ENCODE data around the gene SND1. TPM values are rescaled to one million over a fixed set of nuclear protein-coding genes. Genes with fewer than 3 reads are reported as not detected.

SND1 gene
- total RNA-seq, 2 experiments from 2014 or later: 169 to 174 TPM

DNA sequence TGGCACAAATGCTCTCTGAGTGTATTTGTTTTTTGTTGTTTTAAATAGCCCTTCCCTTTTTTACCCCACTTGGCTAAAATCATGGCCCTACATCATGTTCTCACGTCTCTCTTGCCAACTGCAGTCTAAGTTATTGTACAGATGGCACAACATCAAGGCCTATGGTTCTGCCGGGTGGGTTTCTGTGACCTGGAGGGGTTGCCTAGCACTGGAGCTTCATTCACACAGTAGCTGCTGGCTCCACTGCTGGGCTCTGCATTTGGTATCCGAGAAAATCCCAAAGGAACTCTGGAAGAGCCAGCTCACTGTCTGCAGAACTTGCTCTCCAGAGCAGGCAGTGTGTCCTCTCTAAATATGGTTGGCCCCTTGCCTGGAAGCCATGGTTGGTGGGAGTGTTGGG is 258.7 kb downstream of the SND1 start:
- Mint-ChIP-seq H3K4me3 (no peak overlapping the region), H3K36me3 (ENCODE audit: low read depth) (peaks cover 13% of the 10 kb centered on the region), H3K4me1 (ENCODE audit: low read depth) (peaks cover 27% of the 10 kb centered on the region), H3K9me3 (ENCODE audit: insufficient read depth) (no peaks in the 10 kb centered on the region), H3K27ac (no peak overlapping the region), H3K27me3 (ENCODE audit: low read depth) (no peaks in the 10 kb centered on the region)
- ATAC-seq (no peak), DNase-seq (no peak)
- CTCF ChIA-PET: interaction anchor here (1.8 kb wide), 1 partner anchor 202 kb away, joined by 5 read pairs; no protein-coding TSS in a partner anchor
- POLR2A ChIA-PET: no interaction called here

- no peak overlapping the region for H3K27ac Mint-ChIP-seq
- H3K4me3 Mint-ChIP-seq: no peak overlapping the region
- POLR2A ChIA-PET: no interaction called here
- no peak for ATAC-seq
- H3K36me3 Mint-ChIP-seq (ENCODE audit: low read depth): peaks cover 12% of the 10 kb centered on the region
- DNase-seq: no peak
- no peaks in the 10 kb centered on the region for H3K9me3 Mint-ChIP-seq (ENCODE audit: insufficient read depth)
- no peaks in the 10 kb centered on the region for H3K27me3 Mint-ChIP-seq (ENCODE audit: low read depth)
- CTCF ChIA-PET: interaction anchor here (1.8 kb wide), 1 partner anchor 204 kb away, joined by 5 read pairs; no protein-coding TSS in a partner anchor
- peaks cover 14% of the 10 kb centered on the region for H3K4me1 Mint-ChIP-seq (ENCODE audit: low read depth)
Measured at GRCh38 chr7:127911968-127912511, 260.0 kb downstream of the SND1 start.

DNA sequence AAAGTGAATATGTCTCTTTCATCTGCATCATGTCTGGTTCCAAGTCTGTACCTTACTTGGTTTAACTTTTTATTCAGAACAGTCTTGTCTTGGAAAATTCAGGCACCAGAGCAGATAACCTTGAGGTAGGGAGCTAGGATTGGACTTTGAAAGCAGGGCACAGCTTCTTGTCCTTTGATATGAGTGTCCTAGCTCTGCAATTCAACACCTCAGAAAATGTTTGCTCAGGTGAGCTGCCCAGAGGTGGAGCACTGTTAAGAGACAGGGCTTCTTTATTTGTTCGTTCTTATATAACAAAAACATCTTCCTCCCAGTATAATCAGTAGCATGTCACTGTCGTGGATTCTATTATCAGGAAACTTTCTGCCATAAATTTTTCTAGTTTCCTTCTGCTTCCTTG is 260.9 kb downstream of the SND1 start:
- Mint-ChIP-seq H3K9me3 (ENCODE audit: insufficient read depth) (no peaks in the 10 kb centered on the region), H3K36me3 (ENCODE audit: low read depth) (peaks cover 8% of the 10 kb centered on the region), H3K4me1 (ENCODE audit: low read depth) (peaks cover 5% of the 10 kb centered on the region), H3K27ac (no peak overlapping the region), H3K27me3 (ENCODE audit: low read depth) (no peaks in the 10 kb centered on the region), H3K4me3 (no peak overlapping the region)
- ATAC-seq (no peak), DNase-seq (no peak)
- ChIA-PET CTCF (no interaction called here), POLR2A (no interaction called here)

DNA sequence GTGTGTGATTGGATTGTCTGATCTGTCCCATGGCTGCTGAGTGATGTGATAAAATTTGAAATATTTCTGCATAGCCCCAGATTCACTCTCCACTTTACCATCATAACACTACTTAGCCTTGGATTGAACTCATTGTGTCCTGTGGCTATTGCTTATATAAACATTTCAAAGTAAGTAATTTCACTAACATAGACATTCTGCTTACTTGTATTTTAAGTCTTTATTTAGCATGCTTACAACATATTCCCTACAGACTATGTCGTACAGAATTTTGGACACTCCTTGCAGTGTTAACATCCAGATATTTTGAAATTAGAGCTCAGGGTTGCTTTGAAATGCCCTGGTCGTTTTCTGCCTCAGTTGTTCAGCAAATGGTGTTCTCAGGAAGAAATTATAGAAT is 261.7 kb downstream of the SND1 start:
- H3K4me3 Mint-ChIP-seq: no peak overlapping the region
- peaks cover under 1% of the 10 kb centered on the region for H3K4me1 Mint-ChIP-seq (ENCODE audit: low read depth)
- POLR2A ChIA-PET: no interaction called here
- no peaks in the 10 kb centered on the region for H3K27me3 Mint-ChIP-seq (ENCODE audit: low read depth)
- peaks cover 8% of the 10 kb centered on the region for H3K36me3 Mint-ChIP-seq (ENCODE audit: low read depth)
- DNase-seq: no peak
- H3K9me3 Mint-ChIP-seq (ENCODE audit: insufficient read depth): no peaks in the 10 kb centered on the region
- ATAC-seq: no peak
- H3K27ac Mint-ChIP-seq: no peak overlapping the region
- CTCF ChIA-PET: no interaction called here

DNA sequence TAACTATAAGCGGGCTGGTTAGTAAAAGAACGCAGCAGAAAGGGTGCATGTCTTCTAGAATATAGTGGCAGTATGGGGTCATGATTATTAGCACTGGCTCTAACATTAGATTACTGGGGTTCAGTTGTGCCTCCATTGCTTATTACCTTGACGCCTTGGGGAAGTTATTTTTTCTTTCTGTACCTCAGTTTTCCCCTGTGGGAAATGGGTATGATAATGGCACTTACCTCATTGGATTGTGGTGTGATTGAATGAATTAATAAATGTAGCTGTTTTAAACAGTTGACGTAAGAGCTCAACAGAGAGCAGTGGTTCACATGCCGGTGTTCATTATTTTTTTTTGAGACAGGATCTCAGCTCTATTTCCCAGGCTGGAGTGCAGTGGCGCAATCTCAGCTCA is 262.7 kb downstream of the SND1 start:
- H3K27me3 Mint-ChIP-seq (ENCODE audit: low read depth): no peaks in the 10 kb centered on the region
- no peak for ATAC-seq
- no peak overlapping the region for H3K27ac Mint-ChIP-seq
- no peaks in the 10 kb centered on the region for H3K9me3 Mint-ChIP-seq (ENCODE audit: insufficient read depth)
- H3K36me3 Mint-ChIP-seq (ENCODE audit: low read depth): peaks cover 8% of the 10 kb centered on the region
- DNase-seq: no peak
- ChIA-PET CTCF (no interaction called here), POLR2A (no interaction called here)
- no peak overlapping the region for H3K4me3 Mint-ChIP-seq
- no peaks in the 10 kb centered on the region for H3K4me1 Mint-ChIP-seq (ENCODE audit: low read depth)

DNA sequence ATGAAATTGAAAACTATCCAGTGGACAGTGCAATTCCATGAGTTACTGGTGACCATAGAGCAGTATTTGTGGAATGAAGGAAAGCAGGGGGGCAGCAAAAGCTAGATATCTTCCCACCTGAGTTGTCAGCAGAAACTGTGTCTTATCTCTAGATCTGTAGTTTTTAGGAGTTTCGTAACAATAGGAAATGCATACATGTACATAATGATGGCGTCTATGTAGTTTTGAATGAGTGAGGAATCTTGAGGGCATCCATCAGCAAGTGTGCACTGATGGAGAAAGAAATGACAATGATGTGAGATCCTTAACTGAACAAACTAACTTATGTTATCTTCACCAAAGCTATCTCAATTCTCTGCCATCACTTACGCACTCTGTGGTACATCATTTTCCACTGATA is 264.7 kb downstream of the SND1 start:
- Mint-ChIP-seq H3K27ac (no peak overlapping the region), H3K27me3 (ENCODE audit: low read depth) (no peaks in the 10 kb centered on the region), H3K36me3 (ENCODE audit: low read depth) (no peaks in the 10 kb centered on the region), H3K4me3 (no peak overlapping the region), H3K9me3 (ENCODE audit: insufficient read depth) (no peaks in the 10 kb centered on the region), H3K4me1 (ENCODE audit: low read depth) (peaks cover 2% of the 10 kb centered on the region)
- no peak for ATAC-seq
- POLR2A ChIA-PET: no interaction called here
- DNase-seq: no peak
- CTCF ChIA-PET: interaction anchor here (1.3 kb wide), 2 partner anchors 11 to 219 kb away, joined by 3 read pairs; no protein-coding TSS in a partner anchor

GRCh38 chr7:127918130-127918529 is 266.1 kb downstream of the SND1 start:
- DNase-seq: no peak
- POLR2A ChIA-PET: no interaction called here
- no peak for ATAC-seq

DNA sequence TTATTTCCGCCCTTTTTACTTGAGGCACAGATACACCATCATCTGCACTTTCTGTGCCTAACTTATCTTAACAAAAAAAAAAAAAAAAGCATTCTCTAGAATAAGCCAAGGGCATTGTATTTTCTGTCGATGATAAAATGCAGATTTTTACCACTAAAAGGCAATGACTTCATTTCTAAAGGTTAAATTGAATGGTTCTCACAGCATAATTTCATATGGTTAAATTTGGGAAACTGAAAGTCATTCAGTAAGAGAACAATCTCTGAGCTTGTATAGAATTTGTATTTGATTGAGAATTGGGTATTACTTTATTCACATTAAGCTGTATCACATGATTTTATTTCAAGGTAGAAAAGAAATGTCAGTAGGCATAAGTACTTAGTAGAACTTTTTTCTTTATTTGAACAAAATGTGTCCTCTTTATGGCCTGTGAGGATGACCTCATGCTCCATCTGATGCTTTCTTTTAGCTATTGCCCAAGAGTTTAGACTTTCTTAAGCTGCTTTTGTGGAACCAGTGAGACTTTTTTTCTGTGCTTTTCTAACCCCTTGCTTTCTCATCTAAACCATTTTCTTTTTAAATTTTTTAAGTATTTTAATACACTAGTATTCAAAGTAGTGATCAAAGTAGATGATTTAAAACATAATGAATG is 268.9 kb downstream of the SND1 start:
- Mint-ChIP-seq H3K9me3 (ENCODE audit: insufficient read depth) (no peaks in the 10 kb centered on the region), H3K4me3 (no peak overlapping the region), H3K36me3 (ENCODE audit: low read depth) (no peaks in the 10 kb centered on the region), H3K27me3 (ENCODE audit: low read depth) (no peaks in the 10 kb centered on the region), H3K4me1 (ENCODE audit: low read depth) (peaks cover 7% of the 10 kb centered on the region), H3K27ac (no peak overlapping the region)
- CTCF ChIA-PET: interaction anchor here (0.6 to 0.9 kb wide), 3 partner anchors 25 to 287 kb away, joined by 3 read pairs; no protein-coding TSS in a partner anchor
- ATAC-seq (no peak), DNase-seq (no peak)
- POLR2A ChIA-PET: no interaction called here

More at GRCh38 chr7:127918130-127918529, 266.1 kb downstream of the SND1 start:
- peaks cover 2% of the 10 kb centered on the region for H3K4me1 Mint-ChIP-seq (ENCODE audit: low read depth)
- CTCF ChIA-PET: interaction anchor here (1.3 kb wide), 1 partner anchor 12 kb away, joined by 3 read pairs; no protein-coding TSS in a partner anchor
- no peak overlapping the region for H3K4me3 Mint-ChIP-seq
- H3K36me3 Mint-ChIP-seq (ENCODE audit: low read depth): no peaks in the 10 kb centered on the region
- H3K27ac Mint-ChIP-seq: no peak overlapping the region
- no peaks in the 10 kb centered on the region for H3K27me3 Mint-ChIP-seq (ENCODE audit: low read depth)
- no peaks in the 10 kb centered on the region for H3K9me3 Mint-ChIP-seq (ENCODE audit: insufficient read depth)

DNA sequence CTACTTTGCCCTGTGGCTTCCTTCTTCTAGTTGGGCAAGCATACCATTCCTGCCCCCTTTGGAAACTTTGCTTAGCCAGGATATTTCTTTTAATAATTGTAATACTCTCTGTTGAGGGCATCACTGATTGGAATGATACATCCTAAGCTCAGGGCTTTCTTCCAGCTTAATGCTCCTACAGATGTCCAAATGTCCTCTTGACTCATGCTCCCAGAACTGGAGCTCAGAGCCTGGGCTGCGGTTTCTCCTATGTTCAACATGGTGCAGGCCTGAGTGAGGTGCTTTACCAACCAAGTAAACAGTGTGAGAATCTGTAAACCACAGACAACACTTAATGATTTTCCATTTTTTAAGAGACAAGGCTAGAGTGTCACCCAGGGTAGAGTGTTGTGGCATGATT is 270.7 kb downstream of the SND1 start:
- ATAC-seq (no peak), DNase-seq (no peak)
- no peak overlapping the region for H3K4me3 Mint-ChIP-seq
- no peaks in the 10 kb centered on the region for H3K9me3 Mint-ChIP-seq (ENCODE audit: insufficient read depth)
- no peaks in the 10 kb centered on the region for H3K27me3 Mint-ChIP-seq (ENCODE audit: low read depth)
- ChIA-PET POLR2A (no interaction called here), CTCF (no interaction called here)
- H3K36me3 Mint-ChIP-seq (ENCODE audit: low read depth): no peaks in the 10 kb centered on the region
- no peak overlapping the region for H3K27ac Mint-ChIP-seq
- H3K4me1 Mint-ChIP-seq (ENCODE audit: low read depth): peaks cover 7% of the 10 kb centered on the region

GRCh38 chr7:127924874-127925273 is 272.9 kb downstream of the SND1 start:
- H3K4me3 Mint-ChIP-seq: no peak overlapping the region
- H3K27ac Mint-ChIP-seq: no peak overlapping the region
- ATAC-seq (no peak), DNase-seq (no peak)
- H3K4me1 Mint-ChIP-seq (ENCODE audit: low read depth): peaks cover 10% of the 10 kb centered on the region
- H3K27me3 Mint-ChIP-seq (ENCODE audit: low read depth): no peaks in the 10 kb centered on the region
- CTCF ChIA-PET: no interaction called here
- POLR2A ChIA-PET: interaction anchor here (0.6 kb wide), 1 partner anchor 129 kb away, joined by 3 read pairs; no protein-coding TSS in a partner anchor
- H3K9me3 Mint-ChIP-seq (ENCODE audit: insufficient read depth): no peaks in the 10 kb centered on the region
- peaks cover 9% of the 10 kb centered on the region for H3K36me3 Mint-ChIP-seq (ENCODE audit: low read depth)

DNA sequence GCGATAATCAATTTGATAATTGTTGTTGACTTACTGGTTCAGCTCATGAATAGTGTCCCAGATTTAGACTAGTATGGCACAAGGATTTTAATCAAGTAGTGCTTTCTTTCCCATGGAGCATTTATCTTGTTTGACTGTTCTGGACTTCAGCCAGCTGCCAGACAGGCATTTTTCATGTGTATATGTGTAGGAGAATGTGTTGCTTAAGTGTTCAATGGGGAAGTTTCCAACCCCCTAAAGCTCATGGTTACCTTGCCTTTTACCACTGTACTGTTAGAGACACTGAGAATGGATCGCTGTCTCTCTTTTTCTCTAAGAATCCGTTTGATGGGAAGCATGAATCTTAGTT is 275.3 kb downstream of the SND1 start:
- CTCF ChIA-PET: no interaction called here
- DNase-seq (no peak), ATAC-seq (no peak)
- peaks cover 25% of the 10 kb centered on the region for H3K36me3 Mint-ChIP-seq (ENCODE audit: low read depth)
- no peak overlapping the region for H3K27ac Mint-ChIP-seq
- no peaks in the 10 kb centered on the region for H3K9me3 Mint-ChIP-seq (ENCODE audit: insufficient read depth)
- POLR2A ChIA-PET: no interaction called here
- no peak overlapping the region for H3K4me3 Mint-ChIP-seq
- H3K4me1 Mint-ChIP-seq (ENCODE audit: low read depth): peaks cover 8% of the 10 kb centered on the region
- H3K27me3 Mint-ChIP-seq (ENCODE audit: low read depth): no peaks in the 10 kb centered on the region

GRCh38 chr7:127928222-127928621 is 276.2 kb downstream of the SND1 start:
- peaks cover 8% of the 10 kb centered on the region for H3K4me1 Mint-ChIP-seq (ENCODE audit: low read depth)
- ATAC-seq (no peak), DNase-seq (no peak)
- H3K27me3 Mint-ChIP-seq (ENCODE audit: low read depth): no peaks in the 10 kb centered on the region
- H3K4me3 Mint-ChIP-seq: no peak overlapping the region
- peaks cover 28% of the 10 kb centered on the region for H3K36me3 Mint-ChIP-seq (ENCODE audit: low read depth)
- CTCF ChIA-PET: interaction anchor here (0.6 to 1.7 kb wide), 2 partner anchors 13 to 282 kb away, joined by 3 to 4 read pairs; no protein-coding TSS in a partner anchor
- no peaks in the 10 kb centered on the region for H3K9me3 Mint-ChIP-seq (ENCODE audit: insufficient read depth)
- H3K27ac Mint-ChIP-seq: no peak overlapping the region
- POLR2A ChIA-PET: no interaction called here

All from activated CD8-positive, alpha-beta T cell treated with anti-CD3 and anti-CD28 coated beads, Interleukin-2, amount 10 ng/mL, durations not matched to agents 7 days and 5 days (primary cell).